Measurements from ENCODE around the gene PTGDR2. TPM values are rescaled to one million over a fixed set of nuclear protein-coding genes. Genes with fewer than 3 reads are reported as not detected.
A peak's percentile ranks its signal among the peaks of the same experiment; 100 is the strongest.

PTGDR2 gene
- total RNA-seq, 1 donor from 2014 or later, result 3.1 TPM

DNA sequence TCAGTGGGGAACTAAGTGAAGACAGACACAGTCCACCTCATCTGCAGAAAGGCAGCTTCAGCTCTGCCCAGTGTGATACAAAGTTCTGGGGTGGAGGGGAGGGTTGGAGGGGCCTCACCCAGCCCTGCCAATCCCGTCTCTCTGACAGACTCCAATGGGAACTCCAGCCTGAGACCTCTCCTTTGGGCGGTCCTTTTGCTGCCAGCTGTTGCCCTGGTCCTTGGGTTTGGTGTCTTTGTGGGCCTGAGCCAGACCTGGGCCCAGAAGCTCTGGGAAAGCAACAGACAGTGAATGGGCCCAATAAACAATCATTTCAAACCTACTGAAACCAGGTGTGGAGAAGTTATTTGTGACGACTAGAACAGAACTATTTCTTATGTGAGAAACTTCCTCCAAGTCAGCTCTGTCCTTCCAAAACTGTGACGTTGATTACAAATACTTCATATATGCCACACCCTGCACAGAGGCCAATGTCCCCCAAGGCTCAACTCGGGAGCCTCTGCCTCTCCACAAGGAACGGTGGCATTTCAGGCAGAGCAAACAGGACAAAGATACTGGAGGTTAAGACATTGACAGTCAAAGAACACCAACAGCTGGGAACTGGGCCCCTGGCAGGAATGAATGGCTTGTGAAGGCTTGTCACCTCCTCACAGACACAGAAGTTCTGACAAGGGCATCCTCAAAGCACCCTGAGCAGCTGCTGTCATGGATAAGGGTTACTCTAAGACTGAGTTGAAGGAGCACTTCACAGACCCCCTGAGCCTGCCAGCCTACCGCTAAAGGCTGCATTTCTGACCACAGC lies 19.8 kb upstream of the PTGDR2 start:
- no peak for ATAC-seq
- intact Hi-C loops (cut with micrococcal nuclease), result no loop called here
- DNase-seq, result no peak

DNA sequence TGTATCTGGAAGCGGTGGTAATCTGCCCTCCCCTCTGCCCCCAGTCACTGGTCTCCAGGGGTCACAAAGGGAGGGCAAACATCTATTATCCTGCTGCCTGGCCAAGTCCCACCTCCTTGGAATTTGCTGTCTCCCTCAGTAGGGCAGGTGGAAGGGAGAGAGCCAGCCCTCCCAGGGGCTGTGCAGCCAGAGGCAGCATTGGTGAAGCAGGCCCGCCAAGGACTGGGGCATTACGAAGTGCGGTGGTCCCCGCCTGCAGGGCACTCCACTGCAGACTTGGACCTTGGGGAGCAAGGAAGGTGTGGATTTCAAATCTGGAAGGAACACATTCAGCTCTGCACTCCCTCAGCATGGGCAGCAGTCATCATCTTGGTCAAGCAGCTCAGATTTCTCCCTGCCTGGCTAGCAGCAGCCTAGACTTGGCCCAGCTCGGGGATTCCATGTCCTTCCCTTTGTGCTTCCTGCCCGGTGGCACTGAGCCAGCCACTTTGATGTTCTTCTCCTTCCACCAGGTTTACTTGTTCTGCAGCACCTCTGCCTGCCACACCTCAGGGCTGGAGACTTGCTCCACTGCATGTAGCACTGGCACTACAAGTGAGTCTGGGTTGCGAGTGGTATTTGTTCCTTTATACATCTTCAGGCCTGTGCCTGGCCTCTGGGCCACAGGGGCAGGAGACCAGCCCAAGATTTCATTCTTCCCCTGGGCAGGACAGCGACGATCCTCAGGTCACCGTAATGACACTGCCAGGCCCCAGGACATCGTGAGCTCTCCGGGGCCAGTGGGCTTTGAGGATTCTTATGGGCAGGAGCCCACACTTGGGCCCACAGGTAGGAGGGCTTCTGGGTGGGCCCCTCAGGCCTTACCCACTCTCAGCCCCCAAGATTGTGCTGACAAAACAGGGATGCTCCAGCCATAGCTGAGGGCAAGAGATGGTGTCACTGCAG lies 18.9 kb upstream of the PTGDR2 start:
- DNase-seq, result no peak
- no peak for ATAC-seq
- intact Hi-C loops (cut with micrococcal nuclease), result no loop called here

DNA sequence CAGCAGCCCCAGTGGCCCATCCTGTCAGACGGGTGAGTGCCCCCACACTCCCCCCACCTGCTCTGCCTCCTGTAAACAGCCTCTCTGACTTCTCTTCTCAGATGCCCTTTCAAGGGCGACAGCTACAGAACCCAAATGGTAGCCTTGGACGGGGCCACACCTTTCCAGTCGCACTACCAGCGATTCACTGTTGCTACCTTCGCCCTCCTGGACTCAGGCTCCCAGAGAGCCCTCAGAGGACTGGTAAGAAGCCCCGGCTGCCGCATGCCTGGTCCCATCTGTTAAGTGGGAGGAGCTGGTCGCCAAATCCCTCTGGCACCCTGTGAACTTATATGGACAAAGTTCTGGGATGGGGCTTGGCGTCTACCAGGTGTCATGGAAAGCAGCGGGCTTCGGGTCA lies 17.8 kb upstream of the PTGDR2 start:
- DNase-seq (no peak), ATAC-seq (no peak)
- intact Hi-C loops (cut with micrococcal nuclease), result no loop called here

DNA sequence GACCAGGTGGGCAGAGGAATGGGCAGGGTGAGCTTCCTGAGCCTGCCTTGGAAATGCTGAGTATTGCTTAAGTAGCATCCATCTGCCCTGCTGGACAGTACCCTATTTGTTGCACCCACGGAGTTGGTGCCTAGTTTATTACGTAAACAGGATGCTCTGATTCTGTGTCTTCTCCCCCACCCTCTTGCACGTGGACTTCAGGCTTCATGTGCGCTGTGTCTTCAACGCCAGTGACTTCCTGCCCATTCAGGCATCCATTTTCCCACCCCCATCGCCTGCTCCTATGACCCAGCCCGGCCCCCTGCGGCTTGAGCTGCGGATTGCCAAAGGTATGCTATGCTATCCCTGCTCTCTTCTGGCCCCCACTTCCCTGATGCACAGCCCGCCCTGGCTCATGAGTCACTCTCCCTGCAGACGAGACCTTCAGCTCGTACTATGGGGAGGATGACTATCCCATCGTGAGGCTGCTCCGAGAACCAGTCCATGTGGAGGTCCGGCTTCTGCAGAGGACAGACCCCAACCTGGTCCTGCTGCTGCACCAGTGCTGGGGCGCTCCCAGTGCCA lies 17.3 kb upstream of the PTGDR2 start:
- peak; percentile 32 for ATAC-seq
- intact Hi-C loops (cut with micrococcal nuclease), result no loop called here
- peak; percentile 56 for DNase-seq

DNA sequence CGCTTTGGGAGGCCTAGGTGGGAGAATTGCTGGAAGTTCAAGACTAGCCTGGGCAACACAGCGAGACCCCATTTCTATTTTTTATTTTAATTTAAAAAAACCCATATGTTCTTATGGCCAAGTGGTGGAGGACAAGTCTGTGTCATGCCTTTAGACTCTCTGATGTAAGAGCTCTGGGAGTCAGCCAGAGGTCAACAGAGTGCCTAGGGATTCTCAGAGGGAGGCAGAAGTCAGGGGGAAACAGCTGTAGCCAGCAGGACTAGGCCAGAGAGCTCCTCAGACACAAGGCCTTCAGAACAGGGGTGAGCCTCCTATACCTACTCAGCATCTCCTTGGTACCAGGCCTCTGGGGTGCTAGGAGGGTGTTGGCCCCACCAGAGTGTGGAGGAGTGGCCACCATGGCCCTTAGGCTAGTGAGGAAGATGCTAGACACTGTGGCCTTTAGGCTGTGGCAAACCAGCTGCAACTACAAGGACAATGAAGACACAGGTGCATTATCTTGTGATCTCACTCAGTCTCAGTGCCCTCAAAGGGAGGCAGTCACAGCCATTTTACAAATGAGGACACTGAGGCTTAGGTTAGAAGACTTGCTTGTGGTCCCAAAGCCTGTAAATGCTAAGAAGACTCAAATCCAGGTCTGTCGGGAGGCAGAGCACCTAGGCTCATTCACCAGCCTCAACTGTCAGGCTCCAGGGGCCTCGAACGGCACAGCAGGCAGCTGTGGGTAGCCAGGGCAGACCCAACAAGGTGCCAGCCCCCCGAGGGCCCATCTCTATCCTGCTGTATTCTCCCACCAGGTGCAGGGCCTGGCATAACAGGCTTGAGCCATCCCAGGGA lies 16.6 kb upstream of the PTGDR2 start:
- ATAC-seq (peak; percentile 86), DNase-seq (no peak)
- intact Hi-C loops (cut with micrococcal nuclease), result no loop called here

DNA sequence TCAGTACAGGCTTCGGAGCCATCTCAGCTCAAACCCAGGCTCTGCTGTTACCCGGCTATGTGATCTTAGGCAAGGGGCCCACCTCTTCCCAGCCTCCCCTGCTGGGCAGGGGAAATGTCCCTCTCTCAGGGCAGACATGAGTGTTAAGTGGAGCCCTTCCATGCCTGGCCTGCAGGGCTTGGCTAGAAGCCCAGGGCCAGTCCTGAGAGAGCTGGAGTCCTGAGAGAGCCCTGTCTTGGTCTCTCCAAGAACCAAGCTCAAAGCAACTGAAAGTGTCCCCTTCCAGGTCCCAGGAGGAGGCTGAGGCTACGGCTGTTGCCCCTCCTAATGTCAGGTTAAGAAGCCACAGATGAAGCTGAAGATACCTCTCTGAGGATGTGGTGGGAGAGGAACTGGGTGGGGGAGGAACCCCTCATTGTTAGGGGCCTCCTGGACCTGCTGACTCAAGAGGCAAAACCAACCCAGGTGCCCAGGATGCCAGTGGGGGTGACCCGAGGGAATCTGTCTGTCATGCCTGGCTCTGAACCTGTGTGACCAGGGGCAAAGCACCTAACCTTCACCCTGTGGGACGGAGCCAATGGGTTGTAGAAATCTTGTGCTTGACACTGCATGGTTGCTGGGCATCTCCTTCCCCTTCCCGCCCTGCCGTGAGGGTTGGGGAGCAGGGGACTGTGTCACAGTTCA lies 15.8 kb upstream of the PTGDR2 start:
- intact Hi-C loops (cut with micrococcal nuclease), result no loop called here
- ATAC-seq (peak; percentile 86), DNase-seq (peak; percentile 74)

- intact Hi-C loops (cut with micrococcal nuclease), result no loop called here
- ATAC-seq (no peak), DNase-seq (no peak)
Measured at GRCh38 chr11:60870733-60871377, 15.1 kb upstream of the PTGDR2 start.

DNA sequence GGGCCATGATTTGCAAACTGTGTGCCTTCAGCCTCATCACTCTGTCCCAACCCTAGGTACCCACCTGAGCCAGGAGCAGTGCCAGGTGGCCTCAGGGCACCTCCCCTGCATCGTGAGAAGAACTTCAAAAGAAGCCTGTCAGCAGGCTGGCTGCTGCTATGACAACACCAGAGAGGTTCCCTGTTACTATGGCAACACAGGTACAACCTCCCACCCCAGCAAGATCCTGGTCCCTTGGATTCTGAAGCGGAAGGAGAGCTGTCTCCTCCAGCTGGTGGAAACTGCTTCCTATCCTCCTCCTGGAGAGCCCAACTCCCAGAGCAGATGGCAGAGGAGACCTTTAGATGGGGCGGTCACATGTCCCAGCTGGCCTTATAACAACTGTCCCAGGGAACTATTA lies 14.5 kb upstream of the PTGDR2 start:
- DNase-seq, result no peak
- intact Hi-C loops (cut with micrococcal nuclease), result no loop called here
- no peak for ATAC-seq

DNA sequence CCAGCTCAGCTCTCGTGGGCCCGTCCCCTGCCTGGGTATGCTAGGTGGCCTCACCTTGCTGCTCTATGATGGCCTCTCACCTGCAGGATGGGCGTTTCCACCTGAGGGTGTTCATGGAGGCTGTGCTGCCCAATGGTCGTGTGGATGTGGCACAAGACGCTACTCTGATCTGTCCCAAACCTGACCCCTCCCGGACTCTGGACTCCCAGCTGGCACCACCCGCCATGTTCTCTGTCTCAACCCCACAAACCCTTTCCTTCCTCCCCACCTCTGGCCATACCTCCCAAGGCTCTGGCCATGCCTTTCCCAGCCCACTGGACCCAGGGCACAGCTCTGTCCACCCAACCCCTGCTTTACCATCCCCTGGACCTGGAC lies 13.7 kb upstream of the PTGDR2 start:
- ATAC-seq (no peak), DNase-seq (no peak)
- intact Hi-C loops (cut with micrococcal nuclease), result no loop called here

DNA sequence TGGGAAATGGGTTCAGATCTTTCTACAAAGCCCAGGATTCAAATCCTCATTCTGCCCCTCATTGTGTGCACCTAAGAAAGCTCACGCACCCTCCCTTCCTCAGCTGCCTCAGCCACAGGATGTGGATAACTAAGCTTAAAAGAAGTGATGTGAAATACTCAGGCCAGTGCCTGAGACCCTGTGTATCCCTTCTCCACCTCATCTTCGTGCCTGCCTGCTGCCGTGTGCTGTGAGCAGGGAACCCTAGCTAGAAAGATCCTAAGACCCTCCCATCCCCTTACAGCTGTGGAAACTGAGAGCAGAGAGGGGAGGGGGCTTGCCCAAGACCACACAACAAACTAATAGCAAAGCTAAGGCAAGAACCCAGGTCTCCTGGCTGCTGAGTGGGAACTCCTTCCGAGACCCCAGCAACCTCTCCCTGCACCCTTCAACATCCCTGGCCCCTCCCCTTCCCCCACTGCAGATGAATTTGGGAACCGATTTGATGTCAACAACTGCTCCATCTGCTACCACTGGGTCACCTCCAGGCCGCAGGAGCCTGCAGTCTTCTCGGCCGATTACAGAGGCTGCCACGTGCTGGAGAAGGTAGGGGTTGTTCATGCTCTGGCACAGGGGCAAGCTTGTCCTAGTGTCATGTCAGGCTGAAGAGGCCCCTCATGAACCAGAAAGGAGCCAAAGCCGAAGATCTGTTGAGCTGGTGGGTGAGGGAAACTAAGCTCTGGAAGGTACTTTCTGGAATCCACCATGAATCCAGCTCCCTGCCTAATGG lies 13.1 kb upstream of the PTGDR2 start:
- intact Hi-C loops (cut with micrococcal nuclease), result no loop called here
- ATAC-seq (no peak), DNase-seq (no peak)

GRCh38 chr11:60867871-60868681 lies 12.3 kb upstream of the PTGDR2 start:
- ATAC-seq (no peak), DNase-seq (no peak)
- intact Hi-C loops (cut with micrococcal nuclease), result no loop called here

DNA sequence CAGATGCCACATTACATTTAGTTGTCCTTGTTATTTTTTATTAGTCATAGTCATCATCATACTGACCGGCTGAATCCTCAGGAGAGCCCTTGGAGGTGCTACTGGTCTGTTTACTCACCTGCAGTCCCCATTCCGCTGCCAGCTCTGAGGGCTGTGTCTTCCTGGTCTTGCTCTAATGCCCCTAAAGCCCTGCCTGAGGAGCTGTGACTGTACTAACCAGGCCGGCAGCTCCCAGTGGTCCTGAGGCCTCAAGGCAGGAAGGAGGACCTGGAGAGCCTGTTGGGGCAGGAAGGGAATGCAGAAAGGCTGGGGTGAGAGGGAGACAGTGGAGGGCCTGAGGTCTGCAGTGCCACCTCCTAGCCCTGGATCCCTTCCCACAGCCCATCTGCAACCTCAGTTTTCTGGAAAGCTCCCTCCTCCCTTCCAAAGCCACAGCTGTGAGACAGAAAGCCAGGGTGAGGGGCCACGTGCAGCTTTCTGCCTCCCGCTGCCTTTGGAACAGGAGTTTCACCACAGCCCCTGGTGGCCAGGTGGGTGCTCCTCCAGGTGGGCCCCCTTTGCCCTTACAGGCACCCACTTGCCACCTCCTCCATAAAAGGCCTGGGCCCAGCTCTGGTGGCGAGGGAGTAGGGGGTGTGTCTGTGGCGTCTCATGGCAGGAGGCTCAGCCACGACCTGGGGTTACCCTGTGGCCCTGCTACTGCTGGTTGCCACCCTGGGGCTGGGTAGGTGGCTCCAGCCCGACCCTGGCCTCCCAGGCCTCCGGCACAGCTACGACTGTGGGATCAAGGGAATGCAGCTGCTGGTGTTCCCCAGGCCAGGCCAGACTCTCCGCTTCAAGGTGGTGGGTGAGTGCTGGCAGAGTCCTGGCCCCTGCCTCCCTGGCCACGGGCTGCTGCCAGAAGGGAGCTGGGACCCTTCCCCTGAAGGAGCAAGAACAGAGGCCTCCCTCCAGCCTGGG lies 11.4 kb upstream of the PTGDR2 start, which contains the start of gene ZP1:
Gene ZP1 (plus strand): TSS at position 632 of the 960 bp plus-strand sequence. CDS start 20 bp downstream, at position 652.
- DNase-seq (no peak), ATAC-seq (no peak)
- intact Hi-C loops (cut with micrococcal nuclease), result no loop called here

DNA sequence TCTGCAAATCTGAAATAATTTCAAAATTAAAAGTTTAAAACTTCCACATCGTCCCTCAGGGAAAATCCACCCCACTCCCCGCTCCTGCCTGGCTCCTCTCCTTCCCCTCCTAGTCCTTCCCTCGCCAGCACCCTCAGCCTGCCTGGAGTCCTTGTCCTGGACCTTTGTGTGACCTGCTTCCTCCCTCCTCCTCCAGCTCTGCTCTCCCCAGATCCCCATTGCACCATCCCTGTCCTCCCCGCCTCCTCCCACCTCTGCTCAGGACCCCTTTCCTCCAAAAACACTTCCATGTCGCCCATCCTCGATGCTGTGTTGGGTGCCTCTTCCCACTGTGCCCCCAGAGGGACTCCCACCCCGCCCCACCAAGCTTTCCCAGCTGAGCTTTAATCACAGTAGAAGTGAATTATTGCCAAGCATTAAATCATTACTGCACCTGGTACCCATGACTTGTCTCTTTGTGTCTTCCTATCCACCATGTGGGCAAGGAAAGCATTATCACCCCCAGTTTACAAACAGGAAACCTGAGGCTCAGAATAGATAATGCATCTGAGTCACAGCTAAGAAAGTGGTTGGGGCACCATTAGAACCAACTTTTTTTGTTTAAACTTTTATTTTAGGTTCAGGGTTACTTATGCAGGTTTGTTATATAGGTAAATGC lies 9.2 kb upstream of the PTGDR2 start:
- ATAC-seq, result no peak
- no peak for DNase-seq
- intact Hi-C loops (cut with micrococcal nuclease), result no loop called here

DNA sequence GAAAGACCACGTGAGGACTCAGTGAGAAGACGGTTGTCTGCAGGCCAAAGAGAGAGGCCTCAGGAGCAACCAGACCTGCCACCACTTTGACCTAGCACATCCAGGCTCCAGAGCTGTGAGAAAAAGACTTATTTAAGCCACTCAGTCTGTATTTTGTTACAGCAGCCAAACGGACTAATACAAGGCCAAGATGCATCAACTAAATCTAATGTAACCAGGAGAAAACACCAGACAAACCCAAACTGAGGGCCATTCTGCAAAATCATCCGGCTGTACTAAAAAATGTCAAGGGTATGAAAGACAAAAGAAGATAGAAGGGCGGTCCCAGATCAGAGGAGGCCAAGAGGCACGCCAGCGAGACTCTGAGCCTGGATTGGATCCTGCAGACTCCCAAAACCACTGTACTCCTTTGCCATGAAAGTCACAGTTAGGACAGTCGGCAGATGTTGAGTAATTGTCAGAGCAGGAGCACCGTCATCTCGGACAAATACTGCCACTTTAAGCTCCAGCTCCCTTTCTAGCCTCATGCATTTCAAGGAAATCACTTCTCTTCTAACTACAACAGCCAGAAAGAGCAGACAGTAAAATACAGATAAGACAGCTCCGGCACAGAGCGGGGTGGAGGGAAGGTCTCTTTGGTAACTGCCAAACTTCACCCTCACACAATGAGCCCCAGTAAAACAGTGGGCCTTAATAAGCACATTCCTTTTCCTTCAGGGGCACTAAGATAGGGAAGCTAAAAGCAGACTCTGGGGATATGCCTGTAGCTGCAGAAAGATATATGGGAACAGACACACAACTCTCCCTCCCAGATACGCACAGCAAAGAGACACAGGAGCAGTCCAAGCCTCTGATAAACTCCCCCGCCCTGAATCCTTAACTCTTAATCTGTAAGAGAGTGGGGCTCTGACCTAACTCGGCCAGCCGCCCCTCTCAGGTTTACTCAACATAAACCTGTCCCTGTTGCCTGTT lies 8.1 kb upstream of the PTGDR2 start:
- DNase-seq, result no peak
- no peak for ATAC-seq
- intact Hi-C loops (cut with micrococcal nuclease), result no loop called here
